T-helper 2 cell treated with Interferon-gamma antibody and Interleukin-4, amounts not matched to agents 100 ng/mL and 5 ng/mL, for 36 hours (primary cell): ENCODE measurements around the gene OSTF1. TPM values are rescaled to one million over a fixed set of nuclear protein-coding genes. Genes with fewer than 3 reads are reported as not detected.

ENCODE experiments used
- intact Hi-C: fragments of 100-400 bp; cut with micrococcal nuclease; formaldehyde crosslinking; loops from one replicate; pipeline ENCODE4 v1.15.1; 2023
- total RNA-seq: library from RNA; stranded (reverse); gene quantifications from 2 replicates; pipeline ENCODE4 v1.2.3, GENCODE V29; 2022

The OSTF1 gene
- total RNA-seq, 1 donor from 2014 or later, result 116 TPM

- intact Hi-C loops, result no loop called here
Observed at GRCh38 chr9:75117564-75117963, 29.2 kb downstream of the OSTF1 start.

GRCh38 chr9:75120686-75121085, 32.4 kb downstream of the OSTF1 start:
- intact Hi-C loops, result no loop called here

GRCh38 chr9:75121914-75122558, 33.7 kb downstream of the OSTF1 start:
- intact Hi-C loops, result no loop called here

GRCh38 chr9:75123696-75124095, 35.4 kb downstream of the OSTF1 start:
- intact Hi-C loops, result no loop called here

GRCh38 chr9:75128535-75128934, 40.2 kb downstream of the OSTF1 start:
- intact Hi-C loops, result loop anchor here (2.0 kb wide), 2 partner anchors 14 to 40 kb away; partner anchors contain the start of genes NMRK1 and OSTF1

GRCh38 chr9:75130172-75130571, 41.9 kb downstream of the OSTF1 start:
- intact Hi-C loops, result no loop called here

GRCh38 chr9:75130621-75131230, 42.4 kb downstream of the OSTF1 start:
- intact Hi-C loops, result no loop called here

- intact Hi-C loops, result no loop called here
Observed at GRCh38 chr9:75131700-75132099, 43.4 kb downstream of the OSTF1 start.

GRCh38 chr9:75132244-75132643, 43.9 kb downstream of the OSTF1 start:
- intact Hi-C loops, result no loop called here

- intact Hi-C loops, result no loop called here
Observed at GRCh38 chr9:75133396-75133795, 45.1 kb downstream of the OSTF1 start.

- intact Hi-C loops, result no loop called here
Observed at GRCh38 chr9:75134495-75134894, 46.2 kb downstream of the OSTF1 start.

- intact Hi-C loops, result loop anchor here (1.0 to 2.0 kb wide), 4 partner anchors 10 to 110 kb away; partner anchors contain the start of genes CARNMT1, NMRK1 and OSTF1
Observed at GRCh38 chr9:75138260-75139040, 50.1 kb downstream of the OSTF1 start.

- intact Hi-C loops, result loop anchor here (2.0 kb wide), 2 partner anchors 50 to 110 kb away; partner anchors contain the start of genes CARNMT1, NMRK1 and OSTF1
Observed at GRCh38 chr9:75139201-75139600, 50.9 kb downstream of the OSTF1 start.

- intact Hi-C loops, result loop anchor here (10.0 kb wide), 3 partner anchors 365 to 1985 kb away; partner anchors contain the start of gene ANXA1
Observed at GRCh38 chr9:75140261-75140660, 51.9 kb downstream of the OSTF1 start.

- intact Hi-C loops, result loop anchor here (2.0 to 10.0 kb wide), 4 partner anchors 13 to 1987 kb away; partner anchors contain the start of gene ANXA1
Observed at GRCh38 chr9:75142202-75142601, 53.9 kb downstream of the OSTF1 start.

- intact Hi-C loops, result loop anchor here (10.0 kb wide), 3 partner anchors 371 to 1991 kb away; partner anchors contain the start of gene ANXA1
Observed at GRCh38 chr9:75146229-75146628, 57.9 kb downstream of the OSTF1 start.

- intact Hi-C loops, result loop anchor here (1.0 to 10.0 kb wide), 6 partner anchors 9 to 1993 kb away; partner anchors contain the start of genes ANXA1, CARNMT1, NMRK1 and OSTF1
Observed at GRCh38 chr9:75147638-75148037, 59.3 kb downstream of the OSTF1 start.

GRCh38 chr9:75148561-75148960, 60.2 kb downstream of the OSTF1 start:
- intact Hi-C loops, result loop anchor here (1.0 to 10.0 kb wide), 6 partner anchors 10 to 1994 kb away; partner anchors contain the start of genes ANXA1, CARNMT1, NMRK1 and OSTF1

GRCh38 chr9:75149841-75150241, 61.5 kb downstream of the OSTF1 start:
- intact Hi-C loops, result loop anchor here (2.0 to 10.0 kb wide), 6 partner anchors 37 to 1995 kb away; partner anchors contain the start of genes ANXA1, C9orf40 and CARNMT1

- intact Hi-C loops, result loop anchor here (5.0 kb wide), 2 partner anchors 37 to 198 kb away; partner anchors contain the start of gene C9orf40
Observed at GRCh38 chr9:75150512-75150911, 62.2 kb downstream of the OSTF1 start.

- intact Hi-C loops, result loop anchor here (1.0 to 5.0 kb wide), 4 partner anchors 16 to 200 kb away; partner anchors contain the start of genes C9orf40, NMRK1 and OSTF1
Observed at GRCh38 chr9:75152416-75152815, 64.1 kb downstream of the OSTF1 start.
